DMS114 treated with DMSO at 0.1 percent for 48 hours (cell line): ENCODE data around the gene EVPLL.
A peak's percentile ranks its signal among the peaks of the same experiment; 100 is the strongest.
"Not testable (repeated sequence)": the region's sequence is repeated elsewhere in the genome, so short reads cannot be mapped to it uniquely, and the experiment has no call there.

Experiments
- DNase-seq: peaks from one replicate; lab custom pipeline; 2025; ENCODE audit not compliant: unreplicated experiment; lab: John Stamatoyannopoulos, UW

EVPLL gene

DNA sequence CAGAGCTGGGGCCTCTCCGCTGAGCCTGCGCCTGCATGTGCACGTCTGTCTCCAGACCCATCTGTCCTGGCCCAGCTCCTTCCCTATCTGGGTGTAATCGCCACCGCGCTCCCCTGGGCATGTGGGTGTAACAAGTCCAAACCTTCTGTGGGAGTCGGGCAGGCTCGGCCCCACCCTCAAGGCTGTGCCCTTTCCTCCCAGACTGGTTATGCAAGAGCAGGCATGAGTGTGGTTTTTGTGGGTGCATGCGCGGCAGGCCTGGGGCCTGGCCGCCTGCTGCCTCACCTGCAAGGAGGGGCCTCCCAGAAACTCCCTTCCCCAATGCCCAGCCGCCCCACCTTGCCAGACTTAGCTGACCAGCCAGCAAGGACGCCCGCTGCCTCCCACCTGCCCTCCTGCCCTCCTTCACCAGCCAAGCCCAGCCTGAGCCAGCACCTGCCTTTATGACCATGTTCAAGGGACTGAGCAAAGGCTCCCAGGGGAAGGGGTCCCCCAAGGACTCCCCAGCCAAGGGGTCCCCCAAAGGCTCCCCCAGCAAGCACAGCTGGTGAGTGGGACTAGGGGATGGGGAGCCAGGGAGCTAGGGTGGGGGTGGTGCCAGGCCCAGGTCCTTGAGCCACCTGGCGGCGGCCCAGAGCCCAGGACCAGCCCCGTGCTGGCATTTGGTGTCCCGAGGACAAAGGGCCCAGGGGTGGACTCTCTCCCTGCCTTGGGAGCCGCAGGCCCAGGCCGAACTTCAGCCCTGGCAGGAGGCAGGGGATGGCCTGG lies at the start of gene EVPLL:
Gene EVPLL (plus strand): TSS at position 342 of the 768 bp plus-strand sequence. CDS start 3,160 bp downstream, outside the sequence.
- DNase-seq = no peak

DNA sequence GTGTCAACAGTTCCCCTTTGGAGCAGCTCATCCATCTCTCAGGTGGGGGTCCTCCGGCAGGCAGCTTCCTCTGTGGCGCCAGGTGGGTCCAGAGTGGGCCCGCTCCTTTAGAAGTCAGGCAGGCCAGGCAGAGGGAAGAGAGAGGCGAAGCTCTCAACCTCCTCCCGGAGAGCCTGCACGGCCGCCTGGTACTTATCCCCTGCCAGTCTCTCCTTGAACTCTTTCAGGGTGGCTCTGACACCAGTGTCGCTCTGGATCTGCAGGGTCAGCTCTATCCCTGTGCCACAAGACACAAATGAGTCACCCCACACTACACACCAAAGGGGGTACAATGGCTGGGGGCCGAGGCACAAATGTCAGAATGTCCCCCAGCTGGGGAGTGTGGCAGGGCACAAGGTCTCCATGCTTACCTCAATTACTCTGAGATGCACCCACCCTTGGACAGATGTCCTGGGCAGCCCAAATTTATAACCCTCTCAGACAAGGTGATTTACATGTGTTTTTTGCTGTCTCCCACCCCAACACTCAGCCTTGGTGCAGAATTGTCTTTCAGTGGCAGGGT lies 48.9 kb upstream of the EVPLL start:
- no peak for DNase-seq

DNA sequence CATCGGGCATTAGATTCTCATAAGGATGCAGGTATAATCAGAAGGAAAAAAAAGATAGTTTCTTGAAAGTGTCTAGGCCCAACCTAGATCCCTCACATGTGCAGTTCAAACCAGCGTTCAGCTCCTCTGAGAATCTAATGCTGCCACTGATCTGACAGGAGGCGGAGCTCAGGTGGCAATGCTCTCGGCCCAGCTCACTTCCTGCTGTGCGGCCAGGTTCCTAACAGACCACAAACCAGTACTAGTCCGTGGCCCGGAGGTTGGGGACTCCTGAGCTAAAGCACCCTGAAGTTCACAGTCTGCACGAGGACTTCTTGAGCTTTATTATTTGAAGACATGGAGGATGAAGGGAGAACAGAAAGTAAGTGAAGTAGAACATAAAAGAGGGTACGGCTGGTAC lies 45.7 kb upstream of the EVPLL start:
- DNase-seq = no peak

DNA sequence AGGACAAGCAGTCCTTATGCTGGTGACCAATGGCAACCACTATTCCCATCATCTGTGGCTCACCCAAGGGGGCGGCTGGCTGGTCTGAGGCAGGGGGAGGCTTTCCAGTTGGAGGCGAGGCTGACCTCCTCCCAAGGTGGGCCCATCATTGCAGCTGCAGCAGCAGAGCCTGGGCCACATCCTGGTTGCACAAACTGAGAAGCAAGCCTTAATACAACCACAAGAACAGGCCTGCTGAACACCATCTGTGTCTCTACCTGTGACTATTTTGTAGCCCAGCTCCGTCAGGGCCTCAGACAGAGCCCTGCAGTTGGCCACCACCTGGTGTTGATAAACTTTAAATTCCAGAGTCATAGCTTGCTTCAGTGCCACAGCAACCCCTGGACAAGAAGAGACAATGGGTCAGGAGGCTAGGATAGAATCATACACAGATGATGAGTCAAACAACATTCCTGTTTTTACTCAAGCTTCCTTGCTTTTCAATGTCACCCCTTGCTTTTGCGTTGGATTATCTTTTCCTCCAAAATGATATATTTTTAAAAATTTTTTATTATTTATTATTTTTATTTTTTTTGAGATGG lies 44.6 kb upstream of the EVPLL start:
- DNase-seq = no peak

DNA sequence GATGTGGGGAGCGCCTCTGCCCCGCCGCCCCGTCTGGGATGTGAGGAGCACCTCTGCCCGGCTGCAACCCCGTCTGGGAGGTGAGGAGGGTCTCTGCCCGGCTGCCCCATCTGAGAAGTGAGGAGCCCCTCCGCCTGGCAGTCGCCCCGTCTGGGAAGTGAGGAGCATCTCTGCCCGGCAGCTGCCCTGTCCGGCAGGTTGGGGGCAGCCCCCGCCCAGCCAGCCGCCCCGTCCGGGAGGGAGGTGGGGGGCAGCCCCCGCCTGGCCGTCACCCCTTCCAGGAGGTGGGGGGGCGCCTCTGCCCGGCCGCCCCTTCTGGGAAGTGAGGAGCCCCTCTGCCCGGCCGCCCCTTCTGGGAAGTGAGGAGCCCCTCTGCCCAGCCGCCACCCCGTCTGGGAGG lies 39.4 kb upstream of the EVPLL start:
- not testable (repeated sequence) for DNase-seq

DNA sequence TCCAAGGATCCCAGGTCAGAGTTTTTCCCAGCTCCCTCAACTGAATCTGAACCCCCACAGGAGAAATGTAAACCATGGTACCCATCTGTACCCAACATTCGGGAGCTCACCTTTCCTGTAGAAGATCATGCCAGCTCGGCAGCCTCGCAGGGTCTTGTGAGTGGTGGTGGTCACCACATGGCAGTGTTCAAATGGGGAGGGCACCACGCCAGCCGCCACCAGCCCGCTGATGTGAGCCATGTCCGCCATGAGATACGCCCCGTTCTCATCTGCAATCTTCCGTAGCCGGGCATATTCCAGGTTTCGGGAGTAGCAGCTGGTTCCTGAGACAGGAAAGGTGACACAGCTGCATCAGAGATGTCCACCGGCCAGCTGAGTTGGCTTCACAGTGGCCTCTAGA lies 37.6 kb upstream of the EVPLL start:
- DNase-seq = no peak

DNA sequence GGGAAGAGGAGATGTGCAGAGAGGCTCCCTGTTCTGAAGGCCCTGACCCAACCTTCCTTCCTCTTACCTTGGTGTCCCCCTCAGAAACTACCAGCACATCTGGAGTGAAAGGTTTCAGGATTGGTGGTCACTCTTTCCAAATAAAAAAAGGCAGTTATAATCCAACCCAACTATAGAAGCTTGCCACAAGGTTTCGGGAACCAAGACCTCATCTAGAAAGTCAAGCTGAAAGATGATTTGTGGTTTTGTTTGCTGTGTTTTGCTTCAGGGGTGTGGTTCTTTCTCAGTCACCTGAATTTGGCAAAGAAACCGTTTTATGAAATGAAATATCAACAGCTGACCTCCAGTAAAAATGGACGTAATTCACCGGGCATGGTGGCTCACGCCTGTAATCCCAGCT lies 33.6 kb upstream of the EVPLL start:
- no peak for DNase-seq

DNA sequence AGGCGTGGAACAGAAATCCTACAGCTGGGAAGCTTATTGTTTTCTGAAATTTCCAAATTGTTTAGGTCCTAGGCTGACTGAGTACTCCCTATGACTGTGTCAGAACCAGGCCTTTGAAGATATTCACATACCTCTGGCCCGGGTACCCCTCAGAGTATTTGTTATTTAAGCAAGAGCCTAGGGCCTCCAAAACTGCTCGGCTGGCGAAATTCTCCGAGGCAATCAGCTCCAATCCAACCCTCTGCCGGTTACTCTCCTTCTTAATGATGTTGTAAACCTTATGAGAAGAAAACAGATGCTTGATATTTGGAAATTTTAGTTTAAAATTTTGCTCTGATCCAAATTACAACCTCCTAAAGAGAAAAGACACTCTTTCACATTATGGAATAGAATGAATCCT lies 24.0 kb upstream of the EVPLL start:
- DNase-seq = no peak

DNA sequence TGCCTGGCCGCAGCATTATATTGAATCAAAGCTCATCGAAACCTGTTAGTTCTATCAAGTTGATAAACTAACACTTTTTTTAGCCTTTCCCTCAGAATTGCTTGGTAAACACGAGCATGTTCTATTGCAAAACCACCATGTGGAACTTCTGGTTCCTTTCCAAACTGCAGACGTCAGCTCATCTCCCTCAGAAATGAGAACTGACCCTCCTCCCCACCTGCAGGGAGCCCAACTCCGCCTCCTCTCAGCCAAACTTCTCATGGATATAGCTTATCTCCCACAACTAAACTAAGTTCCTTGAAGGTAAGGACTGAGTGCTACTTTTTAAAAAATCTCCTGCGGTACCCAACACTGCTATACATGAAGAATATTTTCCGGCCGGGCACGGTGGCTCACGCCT lies 21.0 kb upstream of the EVPLL start:
- no peak for DNase-seq

DNA sequence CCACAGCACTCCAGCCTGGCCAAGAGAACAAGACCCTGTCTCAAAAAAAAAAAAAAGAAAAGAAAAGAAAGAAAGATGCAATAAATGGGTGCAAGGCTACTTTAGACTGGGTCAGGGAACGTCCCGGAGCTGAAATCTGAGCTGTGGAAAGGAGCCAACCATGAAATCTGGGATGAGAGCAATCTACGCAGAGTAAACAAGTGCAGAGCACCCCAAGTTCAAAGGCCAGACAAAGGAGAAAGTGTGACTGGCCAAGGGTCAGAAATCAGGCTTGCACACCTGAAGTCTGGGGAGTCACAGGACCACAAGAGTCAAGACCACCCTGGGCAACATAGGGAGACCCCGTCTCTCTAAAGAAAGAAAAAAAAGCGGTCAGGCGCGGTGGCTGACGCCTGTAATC lies 17.1 kb upstream of the EVPLL start:
- DNase-seq = no peak

DNA sequence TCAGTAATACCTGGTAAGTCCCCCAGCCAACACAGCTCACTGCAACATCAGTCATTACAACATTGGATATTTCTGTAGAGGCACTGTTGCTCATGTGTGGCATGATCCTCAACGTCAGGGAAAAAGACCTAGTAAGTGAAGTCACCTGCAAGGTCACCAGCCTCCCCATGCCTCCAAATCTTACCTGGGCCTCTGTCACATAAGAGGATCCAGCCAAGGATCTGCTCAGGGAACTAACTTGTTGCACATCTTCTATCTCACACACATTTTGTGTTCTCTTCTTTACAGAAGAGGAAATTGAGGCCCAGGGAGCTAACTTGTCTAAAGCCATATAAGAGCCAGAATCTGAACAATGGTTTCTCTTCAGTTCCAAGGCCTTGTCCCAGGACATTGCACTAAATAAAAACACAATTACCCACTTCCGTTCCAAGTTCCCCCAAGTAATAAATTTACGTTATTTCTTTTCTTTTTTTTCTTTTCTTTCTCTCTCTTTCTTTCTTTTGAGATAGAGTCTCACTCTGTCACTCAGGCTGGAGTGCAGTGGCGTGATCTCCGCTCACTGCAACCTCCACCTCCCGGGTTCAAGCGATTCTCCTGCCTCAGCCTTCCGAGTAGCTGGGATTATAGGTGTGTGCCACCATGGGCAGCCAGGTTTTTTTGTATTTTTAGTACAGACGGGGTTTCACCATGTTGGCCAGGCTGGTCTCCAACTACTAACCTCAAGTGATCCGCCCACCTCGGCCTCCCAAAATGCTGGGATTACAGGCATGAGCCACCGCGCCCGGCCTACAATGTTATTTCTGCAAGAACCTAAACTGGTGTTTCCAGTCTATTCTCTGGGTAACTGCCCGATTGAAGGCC lies 15.5 kb upstream of the EVPLL start:
- DNase-seq = no peak

DNA sequence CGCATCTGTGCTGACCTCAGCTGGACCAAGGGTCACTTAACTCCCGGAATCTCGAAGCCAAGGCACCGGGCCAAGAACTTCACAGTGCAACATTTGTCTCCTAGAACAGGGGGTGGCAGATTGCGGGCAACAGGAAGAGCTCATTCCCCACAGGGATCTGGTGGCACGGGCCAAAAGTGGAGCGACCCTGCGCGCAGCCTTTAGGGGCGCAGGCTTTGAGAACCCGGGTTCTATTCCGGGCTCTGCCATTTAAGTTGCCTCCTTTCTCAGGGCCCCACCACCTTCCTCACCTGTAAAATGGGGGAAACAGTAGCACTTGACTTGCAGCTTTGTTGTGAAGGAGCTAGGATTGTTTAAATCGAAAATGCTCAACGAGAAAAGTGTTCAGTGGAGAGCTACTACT lies 14.9 kb upstream of the EVPLL start:
- no peak for DNase-seq

DNA sequence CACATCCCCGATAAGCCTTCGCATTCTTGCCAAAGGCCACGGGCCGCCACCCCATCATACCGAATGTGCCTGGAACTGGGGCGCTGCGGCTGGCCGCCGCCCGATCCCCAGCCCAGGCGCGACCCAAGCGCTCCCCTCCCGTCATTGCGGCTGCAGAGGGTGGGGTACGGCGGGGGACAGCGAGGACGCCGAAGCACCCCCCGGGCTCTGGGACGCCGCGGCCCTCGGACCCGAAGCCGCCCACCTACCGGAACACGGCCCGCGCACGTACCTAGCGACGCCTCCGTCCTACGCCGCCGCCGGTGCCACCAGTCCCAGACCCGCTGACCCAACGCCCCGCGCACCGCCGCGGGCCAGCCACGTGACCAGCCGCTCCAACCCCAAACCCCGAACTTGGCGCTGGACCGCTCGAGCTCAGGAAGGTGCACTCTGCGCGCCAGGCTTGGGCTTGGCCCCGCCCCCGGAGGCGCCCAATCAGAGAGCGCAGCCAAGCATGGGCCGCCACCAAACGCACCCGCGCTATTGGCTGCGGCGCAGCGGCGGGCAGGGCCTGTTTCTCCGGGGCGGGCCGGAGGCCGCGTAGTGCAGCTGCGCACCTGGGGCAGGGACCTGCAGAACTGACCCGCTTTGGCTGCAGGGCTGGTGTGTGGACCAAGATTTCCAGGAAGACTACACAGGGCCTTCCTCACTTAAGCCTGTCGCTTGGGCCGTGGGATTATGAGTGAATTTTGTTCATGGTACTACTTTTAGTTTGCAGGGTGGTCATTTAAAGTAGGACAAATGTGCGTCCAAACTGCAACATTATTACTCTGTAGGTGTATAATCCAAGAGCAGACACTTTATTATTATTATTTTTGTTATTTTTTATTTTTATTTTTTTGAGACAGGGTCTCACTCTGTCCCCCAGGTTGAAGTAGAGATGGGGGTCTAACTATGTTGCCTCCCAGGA lies 14.2 kb upstream of the EVPLL start, which contains the start of gene SHMT1:
Gene SHMT1 (minus strand): TSS at position 450 of the 949 bp plus-strand sequence. CDS start 7,569 bp downstream, outside the sequence.
- DNase-seq = peak; percentile 24

DNA sequence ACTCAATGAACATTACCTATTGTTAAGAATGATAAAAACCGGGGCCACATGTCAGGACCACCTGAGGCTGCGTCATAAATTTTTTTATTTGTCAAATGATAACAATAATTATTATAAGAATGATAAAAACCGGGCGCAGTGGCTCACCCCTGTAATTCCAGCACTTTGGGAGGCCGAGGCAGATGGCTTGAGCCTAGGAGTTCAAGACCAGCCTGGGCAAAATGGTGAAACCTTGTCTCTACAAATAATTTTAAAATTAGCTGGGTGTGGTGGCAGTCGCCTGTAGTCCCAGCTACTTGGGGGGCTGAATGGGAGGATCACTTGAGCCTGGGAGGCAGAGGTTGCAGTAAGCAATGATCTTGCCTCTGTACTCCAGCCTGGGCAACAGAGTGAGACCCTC lies 13.4 kb upstream of the EVPLL start:
- DNase-seq = no peak

DNA sequence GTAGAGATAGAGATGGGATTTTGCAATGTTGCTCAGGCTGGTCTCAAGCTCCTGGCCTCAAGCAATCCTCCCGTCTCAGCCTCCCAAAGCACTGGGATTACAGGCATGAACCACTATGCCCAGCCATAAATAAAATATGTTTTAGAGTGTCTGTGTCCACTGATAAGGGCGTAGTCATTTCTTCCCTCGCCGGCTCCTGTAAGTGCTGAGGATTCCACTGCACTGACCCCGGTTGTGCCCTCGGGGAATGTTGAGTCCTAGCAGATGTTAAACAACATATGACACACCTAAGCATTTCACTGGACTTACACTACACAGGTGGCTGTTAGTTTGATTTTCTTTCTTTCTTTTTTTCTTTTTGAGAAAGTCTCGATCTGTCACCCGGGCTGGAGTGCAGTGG lies 8.6 kb upstream of the EVPLL start:
- DNase-seq = no peak

DNA sequence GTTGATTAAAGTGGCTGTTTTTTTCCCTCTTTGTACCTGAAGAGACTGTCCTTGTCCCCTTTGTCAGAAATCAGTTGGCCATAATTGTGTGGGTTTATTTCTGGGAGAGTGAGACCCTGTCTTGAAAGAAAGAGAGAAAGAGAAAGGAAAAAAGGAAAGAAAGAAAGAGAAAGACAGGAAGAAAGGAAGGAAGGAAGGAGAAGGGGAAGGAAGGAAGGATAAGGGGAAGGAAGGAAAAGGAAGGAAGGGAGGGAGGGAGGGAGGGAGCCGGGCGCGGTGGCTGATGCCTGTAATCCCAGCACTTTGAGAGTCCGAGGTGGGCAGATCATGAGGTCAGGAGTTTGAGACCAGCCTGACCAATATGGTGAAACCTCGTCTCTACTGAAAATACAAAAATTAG lies 6.8 kb upstream of the EVPLL start:
- no peak for DNase-seq

DNA sequence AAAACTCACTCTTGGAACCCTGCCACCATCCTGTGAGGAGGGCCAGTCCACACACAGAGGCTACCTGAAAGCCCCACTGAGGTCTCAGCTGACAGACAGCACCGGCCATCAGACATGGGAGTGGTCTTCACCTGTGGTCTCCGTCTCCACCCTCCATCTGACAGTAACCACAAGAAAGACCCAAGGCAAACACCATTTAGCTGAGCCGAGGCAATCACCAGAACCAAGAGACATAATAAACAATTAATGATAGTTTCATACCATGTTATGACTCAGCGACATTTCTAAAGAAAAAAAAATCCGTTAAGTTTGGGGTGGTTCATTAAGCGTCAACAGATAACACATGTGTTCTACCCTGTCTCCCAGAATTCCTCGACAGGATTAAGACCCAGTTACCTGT lies 6.1 kb upstream of the EVPLL start:
- DNase-seq = no peak

DNA sequence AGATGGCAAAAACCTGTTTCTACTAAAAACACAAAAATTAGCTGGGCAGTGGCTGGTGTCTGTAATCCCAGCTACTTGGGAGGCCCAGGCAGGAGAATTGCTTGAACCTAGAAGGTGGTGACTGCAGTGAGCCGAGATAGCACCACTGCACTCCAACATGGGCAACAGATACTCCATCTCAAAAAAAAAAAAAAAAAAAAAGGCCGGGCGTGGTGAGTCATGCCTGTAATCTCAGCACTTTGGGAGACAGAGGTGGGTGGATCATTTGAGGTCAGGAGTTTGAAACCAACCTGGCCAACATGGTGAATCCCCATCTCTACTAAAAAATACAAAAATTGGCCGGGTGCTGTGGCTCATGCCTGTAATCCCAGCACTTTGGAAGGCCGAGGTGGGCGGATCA lies 4.4 kb upstream of the EVPLL start:
- DNase-seq = not testable (repeated sequence)

DNA sequence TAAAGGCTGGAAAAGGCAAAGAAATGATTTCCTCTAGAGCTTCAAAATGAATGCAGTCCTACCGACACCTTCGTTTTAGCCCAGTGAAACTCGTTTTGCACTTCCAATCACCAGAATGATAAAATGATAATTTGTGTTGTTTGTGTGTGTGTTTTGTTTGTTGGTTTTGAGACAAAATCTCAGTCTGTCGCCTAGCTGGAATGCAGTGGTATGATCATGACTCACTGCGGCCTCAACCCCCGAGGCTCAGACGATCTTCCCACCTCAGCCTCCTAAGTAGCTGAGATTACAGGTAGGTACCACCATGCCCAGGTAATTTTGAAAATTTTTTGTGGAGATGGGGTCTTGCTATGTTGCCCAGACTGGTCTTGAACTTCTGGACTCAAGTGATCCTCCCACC lies 3.4 kb upstream of the EVPLL start:
- DNase-seq = no peak

DNA sequence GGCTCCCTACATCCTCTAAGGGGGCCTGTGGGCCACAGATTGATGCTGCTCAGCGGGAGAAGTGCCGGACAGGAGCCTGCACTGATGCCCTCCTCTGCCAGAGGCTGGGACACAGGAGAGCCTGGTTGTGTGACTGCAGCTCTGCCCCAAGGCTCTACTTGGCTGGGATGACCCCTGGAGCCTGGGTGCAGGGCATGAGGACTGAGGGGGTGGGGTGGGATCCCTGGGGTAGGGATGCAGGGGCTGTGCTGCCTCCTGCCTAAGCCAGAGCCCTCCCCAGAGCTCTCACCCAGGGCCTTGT lies 577 bp downstream of the EVPLL start:
- no peak for DNase-seq

DNA sequence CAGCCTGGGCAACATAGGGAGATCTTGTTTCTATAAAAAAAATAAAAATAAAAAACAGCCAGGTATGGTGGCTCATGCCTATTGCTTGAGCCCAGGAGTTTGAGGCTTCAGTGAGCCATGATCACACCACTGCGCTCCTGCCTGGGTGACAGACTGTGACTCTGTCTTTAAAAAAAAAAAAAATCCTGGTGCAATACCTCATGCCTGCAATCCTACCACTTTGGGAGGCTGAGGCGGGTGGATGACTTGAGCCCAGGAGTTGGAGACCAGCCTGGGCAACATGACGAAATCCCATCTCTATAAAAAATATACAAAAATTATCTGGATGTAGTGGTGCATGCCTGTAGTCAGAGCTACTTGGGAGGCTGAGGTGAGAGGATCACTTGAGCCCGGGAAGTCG lies 1.0 kb downstream of the EVPLL start:
- DNase-seq = not testable (repeated sequence)
